HG02763 (cell line): ENCODE results near the gene CDKAL1.

Source experiments
- ATAC-seq: cut with Tn5 transposase; IDR thresholded peaks from one replicate; pipeline ENCODE4 v1.9.1; 2021; ENCODE audit warnings: mild to moderate bottlenecking, moderate library complexity; ENCODE audit not compliant: unreplicated experiment

Gene CDKAL1

DNA sequence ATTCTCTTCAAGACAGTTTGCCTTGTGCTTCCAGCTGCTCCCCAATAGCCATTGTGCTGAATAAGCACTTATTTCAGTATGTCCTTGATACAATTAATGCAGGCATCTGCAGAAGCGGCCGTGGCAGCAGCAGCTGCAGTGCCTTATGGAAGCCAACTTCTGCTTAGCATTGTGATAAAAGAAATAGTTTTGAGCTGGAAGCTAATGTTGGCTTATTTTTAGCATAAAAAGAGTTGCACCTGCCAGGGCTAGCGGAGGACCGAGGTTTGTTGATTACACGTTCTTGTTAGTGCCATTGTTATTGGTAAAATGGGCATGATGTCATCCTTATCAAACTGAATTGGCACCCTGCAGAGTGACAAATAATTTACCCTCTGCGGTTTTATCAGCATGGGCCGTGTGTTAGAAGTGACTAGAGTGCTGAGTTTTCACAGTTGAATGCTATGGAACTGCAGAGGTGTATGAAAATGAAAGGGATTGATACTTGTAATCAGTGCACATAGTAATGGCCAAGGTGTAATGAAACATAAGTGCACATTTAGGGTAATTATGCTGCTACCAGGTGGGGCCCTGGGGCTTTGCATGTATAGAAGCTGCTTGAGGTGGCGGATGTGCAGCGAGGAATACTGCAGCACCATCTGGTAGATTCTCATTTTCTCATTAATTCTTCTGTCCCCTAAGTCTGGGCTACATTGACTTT lies 334.3 kb downstream of the CDKAL1 start:
- ATAC-seq, result no peak

DNA sequence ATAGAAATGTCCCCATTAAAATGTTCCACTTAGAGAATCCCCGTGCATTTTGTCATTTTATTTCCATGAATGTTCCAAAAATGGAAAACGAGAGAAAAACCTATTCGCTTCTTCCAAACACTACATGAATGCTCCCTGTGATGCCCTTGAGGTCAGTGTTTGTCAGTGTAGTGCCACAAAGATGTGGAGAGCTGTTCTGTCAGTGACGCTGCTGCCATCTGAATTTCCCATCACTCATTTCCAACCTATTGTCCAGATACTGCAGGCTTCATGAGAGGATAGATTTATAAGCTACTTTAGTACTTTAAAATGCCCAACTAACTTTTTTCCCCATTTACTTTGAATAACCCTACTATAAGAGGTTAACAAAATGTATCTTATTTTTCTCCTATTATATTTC lies 335.8 kb downstream of the CDKAL1 start:
- no peak for ATAC-seq

DNA sequence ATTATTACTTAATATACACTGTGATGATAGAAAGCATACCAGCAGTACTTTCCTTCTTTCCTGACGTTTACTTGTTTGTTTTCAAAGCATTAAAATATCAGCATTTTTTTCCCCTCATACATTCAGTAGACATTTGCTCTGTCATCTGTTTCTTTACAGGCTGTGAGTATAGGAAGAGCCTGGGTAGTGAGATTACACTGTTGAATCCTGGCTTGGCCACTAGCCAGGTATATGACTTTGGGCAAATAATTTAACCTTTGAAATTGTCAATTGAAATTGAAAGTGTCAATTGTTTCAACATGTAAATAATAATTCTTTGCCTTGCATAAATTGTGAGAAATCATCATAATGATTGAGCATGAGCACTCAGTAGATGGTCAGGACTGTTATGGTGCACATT lies 336.2 kb downstream of the CDKAL1 start:
- no peak for ATAC-seq

DNA sequence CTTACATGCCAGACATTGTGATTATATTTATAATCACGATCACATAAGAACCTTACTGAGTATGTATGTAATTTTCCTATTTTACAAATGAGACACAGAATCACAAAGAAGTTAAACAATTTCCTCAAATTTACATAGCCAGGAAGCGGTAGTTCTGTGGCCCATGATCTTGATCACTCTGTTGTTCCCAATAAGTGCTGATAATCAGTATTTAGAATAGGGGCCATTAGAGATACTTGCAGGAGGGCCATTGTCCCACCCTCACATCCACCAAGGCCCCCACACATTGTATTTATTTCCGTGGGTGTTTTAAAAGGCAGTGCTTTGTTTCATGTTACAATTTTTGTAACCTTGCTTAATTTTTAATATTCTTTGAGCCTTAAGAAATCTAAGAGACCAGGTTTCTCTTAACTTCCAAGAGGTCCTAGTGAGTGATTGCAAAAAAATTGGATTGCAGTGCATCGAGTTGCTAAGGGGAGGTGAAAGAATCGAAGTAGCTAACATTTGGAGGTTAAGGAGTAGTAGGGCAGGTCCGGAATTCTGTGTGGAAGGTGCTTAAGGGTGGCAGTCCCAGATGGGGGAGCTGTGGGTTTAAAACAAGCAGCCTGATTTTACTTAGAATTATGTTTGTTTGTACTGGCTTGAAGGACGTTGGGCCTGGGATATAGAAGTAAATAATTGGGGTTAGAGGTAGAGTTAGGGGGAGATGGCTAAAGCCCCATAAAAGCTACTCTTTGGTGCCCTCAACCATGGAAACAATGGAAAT lies 339.4 kb downstream of the CDKAL1 start:
- ATAC-seq, result no peak

DNA sequence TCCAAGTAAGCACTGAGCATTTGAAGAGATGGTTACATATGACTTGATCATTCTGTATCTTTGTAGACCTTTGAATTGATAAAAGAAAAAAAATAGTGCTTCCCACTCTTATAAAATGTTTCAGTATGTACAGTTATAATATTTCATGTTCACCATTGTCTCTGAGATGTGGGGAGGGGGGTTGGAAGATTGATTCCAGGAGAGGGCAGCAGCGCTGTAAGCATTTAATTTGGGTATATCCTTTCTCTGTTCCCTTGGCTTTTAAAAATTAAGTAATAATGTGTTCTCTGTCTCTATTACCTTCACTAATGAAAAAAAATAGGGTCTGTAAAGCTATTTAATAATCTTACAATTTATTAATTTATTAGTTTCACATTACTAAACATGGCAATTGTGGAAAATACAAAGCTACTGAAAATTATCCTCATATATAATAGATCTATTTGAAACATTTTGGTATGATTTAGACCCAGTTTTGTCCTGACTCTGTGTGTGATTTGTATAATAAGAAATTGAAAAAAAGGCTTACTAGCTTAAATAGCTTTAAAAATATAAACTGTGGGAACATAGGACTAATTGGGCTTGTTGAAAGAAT lies 341.2 kb downstream of the CDKAL1 start:
- ATAC-seq, result no peak

DNA sequence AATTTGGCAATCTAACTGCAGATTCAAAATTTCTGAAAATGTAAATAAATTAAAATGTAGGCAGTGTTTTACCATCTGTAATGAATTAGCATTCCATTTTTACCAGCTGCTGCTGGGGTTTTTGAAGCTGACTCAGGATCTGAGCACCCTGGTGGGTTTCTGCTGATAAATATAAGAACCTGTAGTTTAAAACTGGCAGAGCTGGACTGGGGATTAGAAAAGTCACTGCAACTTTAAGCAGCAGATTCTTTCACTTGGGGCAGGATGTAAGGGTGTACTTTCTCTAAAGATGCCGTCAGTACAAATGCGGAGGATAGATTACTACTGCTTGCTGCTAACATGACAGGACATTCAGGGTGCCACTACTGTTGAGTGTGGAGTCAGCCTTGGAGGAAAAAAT lies 341.8 kb downstream of the CDKAL1 start:
- ATAC-seq, result no peak

DNA sequence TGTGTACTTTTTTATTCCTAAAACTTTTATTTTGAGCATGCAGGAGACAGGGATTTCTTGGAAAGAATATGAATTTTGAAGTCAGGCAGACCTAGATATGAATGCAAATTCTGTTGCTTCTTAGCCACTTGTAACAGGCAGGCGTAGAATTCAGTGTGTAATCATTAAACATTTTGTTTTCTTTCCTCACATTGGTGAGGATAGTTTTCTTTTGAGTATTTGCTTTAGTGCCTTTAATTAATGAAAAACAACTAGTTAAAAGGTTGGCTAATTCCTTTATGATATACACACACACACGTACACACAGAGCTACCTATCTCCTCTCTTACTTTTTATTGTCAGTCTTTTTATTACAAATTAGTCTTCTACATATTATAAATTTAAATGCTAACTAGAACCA lies 342.3 kb downstream of the CDKAL1 start:
- no peak for ATAC-seq

DNA sequence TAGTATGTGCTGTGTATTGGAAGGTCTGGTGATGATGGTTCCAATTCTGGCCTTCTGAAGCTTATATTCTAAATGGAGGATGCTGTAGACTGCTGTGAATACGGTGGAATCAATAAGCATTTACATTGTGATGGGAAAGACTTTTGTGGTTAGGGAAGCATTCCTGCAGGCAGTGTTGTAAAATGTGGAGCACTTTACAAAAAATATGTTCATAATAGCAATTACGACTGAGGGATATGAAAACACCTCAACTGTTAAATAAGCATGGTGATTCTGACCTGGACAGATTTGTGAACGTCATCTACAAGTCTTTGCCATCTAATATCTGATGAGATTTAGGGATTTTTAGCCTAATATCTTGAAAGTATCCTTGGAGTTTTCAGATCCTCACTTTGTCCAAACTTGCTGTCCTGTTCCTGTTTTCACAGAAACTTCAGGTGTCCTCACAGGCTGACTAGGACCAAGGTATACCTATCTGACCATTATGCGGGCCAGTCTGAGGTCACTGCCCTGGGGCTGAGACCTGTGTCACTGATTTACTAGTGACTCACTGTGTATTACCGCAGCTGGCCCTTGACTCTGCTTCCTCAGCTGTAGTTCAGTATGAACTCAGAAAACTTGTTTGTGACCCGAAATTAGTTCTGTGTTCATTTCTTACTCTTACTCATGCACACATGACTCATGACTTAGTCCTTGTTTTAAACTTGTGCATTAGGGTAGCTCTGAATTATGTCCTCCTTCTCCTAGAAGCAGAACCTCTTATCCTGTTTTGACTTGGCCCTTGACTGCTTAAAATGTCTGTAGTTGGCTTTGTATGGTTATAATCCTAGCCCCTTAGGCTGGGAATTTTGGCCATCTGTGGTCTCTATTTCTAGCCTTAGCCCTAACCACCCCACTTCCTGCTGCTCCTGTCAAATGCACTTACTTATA lies 343.0 kb downstream of the CDKAL1 start:
- peak; percentile 93 for ATAC-seq

DNA sequence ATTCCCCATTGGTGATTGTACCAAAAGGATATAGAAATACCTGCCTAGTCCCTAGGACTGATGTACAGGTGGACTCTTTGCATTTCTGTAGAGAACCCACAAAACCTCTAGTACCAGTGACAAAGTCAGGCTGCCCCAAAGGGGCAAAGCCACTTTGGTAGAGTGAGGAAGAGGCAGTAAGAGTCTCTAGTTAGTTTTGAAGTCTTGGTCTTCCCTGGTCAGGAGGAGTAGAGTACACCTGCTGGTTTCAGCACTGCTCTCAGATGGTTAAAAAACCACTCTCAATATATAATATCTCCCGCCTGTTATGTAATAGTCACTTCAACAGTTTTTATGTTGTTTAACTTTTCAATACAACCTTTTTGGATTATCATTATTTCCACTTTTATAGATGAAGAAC lies 344.9 kb downstream of the CDKAL1 start:
- no peak for ATAC-seq

DNA sequence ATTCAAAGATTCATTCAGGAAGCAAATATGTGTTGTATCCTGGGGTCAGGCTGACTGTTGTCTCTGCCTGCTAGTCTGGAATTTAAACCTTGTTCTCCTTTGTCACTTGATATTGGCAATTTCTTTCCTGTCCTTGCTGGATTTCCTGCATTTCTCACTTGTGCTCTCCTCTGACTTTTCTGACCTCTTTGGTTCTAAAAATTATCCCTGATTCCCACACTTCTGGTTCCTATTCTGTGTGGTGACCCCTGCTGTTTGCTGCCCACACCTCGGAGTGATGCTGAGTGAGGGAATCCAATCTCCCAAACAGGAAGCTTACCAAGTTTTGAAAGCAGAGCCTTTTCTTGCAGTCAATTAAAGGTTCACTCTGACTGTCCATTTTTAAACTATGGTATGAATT lies 345.3 kb downstream of the CDKAL1 start:
- no peak for ATAC-seq

DNA sequence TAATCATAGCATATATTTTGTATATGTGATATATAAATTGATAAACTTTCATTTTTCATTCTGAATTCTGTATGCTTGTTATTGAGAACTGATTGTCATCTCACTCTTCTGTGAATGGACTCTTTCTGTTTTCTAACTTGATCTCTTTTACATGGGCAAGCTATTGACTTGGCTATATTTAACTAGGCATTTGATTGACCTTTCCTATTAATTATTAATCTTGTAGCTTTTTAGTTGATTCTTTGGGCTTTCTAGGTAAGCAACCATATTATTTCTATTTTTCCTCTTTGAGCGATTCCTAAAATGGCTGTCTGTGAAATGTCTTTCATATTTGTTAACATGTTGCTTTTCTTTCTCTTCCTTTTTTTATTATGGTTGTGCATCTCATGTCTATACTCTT lies 347.1 kb downstream of the CDKAL1 start:
- no peak for ATAC-seq

DNA sequence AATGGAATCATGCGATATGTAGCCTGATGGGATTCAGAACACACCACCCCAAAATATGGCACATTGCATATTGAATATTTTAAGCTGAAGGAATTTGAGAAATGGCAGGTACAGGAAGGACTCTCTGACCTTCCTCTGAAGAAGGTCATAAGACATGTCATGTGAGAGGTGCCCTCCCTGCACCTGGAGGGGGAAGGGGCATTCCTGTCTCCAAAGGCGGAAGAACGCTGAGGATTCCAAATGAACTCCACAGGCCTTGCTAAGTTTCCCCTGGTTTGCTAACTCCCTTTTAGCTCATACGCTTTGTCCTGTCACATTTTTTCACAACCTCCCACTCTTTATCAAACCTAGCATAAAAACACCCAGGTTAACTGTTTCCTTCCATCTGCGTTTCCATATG lies 347.8 kb downstream of the CDKAL1 start:
- ATAC-seq, result no peak

DNA sequence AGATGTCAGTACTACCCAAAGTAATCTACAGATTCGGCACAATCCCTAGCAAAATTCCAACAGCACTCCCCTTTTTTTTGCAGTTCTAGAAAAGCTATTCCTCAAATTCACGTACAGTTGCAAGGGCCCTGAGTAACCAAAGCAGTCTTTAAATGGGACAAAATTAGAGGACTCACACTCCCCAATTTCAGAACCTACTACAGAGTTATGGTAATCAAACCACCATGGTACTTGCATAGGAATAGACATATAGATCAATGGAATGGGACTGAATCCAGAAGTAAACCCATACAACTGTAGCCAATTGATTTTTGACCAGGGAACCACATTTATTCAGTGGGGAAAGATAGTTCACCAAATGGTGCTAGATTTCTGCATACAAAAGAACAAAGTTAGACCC lies 350.8 kb downstream of the CDKAL1 start:
- ATAC-seq, result no peak

DNA sequence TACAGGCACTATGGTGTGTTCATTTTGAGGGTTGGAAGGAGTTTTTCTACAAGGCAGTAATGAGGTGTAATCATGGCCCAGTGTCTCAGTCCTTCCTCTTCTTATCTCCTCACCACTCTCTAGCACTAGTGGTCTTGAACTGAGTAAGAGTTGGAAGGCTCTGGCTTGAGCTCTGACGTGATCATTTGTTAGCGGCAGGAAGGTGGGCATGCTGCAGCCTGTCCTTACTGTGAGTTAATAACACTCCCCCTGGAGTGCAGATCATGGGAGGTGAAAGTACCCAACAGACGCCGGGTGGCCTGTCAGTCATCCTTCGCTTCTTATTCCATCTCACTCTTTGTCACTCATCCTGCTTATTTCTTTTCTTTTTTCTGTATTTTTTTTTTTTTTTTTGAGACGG lies 356.9 kb downstream of the CDKAL1 start:
- ATAC-seq, result no peak

DNA sequence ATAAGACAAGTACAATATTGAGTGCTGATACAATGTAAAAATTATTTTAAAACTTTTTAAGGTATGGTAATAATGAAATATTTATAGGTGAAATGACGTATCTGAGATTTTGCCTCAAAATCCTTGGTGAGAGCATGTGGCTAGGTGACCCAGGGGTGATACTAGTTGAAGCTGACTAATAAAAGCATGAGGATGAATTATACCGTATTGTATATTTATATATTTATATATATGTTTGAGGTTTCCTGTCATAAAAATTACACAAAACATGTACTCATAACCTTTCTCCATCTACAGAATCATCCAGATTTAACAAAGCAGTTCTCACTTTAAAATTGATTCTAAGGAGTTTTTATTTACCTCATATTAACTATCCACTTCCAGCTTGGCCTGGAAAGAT lies 358.1 kb downstream of the CDKAL1 start:
- ATAC-seq, result no peak

DNA sequence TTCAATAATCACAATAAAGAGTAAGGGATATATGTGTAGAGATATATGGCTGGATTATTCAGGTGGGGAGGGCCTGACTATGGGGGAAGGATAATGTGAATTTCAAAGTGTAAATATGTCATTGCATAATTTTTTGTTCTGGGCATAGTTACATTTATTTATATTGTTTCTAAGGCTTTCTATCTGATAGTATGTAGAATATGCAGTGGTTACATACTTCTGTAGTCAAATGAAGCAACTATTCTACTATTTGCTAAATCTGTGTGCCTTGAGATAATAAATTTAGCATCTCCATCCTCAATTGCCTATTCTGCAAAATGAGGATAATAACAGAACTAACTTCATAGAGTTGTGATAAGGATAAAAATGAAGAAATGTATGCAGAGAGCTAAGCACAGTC lies 359.2 kb downstream of the CDKAL1 start:
- ATAC-seq, result no peak

DNA sequence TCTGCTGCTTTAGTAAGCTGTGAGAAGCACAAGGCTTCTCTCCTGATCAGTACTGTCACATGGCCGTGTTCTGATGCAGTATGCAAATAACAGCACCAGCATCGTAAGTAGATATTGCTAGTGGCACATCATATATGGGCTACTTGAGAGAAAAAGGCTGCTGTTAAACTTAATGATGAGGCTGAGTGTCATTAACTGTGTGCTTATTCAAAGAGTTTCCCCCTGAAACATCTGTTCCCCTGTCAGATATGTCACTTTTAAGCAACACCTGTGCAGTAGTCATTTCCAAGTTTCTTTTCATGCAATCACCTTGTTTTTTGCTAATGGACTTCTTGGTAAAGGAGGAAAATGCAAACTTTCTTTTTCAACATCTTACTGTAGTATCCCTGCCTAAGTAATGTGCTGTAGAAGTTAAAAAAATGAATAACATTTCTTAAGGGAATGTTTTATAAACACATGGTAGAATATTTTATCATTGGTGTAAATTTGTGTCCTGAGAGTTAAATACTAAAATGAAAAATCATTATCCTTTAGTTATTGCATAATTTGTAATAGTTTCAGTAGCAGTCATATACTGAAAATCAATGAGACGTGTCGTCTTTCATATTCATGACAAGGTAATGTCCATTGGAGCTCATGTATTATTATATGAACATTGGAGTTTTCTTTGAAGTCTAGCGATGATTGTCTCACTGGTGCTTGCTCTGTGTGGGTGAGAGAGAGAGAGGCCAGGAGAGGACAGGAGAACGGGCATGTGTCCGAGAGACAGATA lies 366.3 kb downstream of the CDKAL1 start:
- peak; percentile 81 for ATAC-seq

DNA sequence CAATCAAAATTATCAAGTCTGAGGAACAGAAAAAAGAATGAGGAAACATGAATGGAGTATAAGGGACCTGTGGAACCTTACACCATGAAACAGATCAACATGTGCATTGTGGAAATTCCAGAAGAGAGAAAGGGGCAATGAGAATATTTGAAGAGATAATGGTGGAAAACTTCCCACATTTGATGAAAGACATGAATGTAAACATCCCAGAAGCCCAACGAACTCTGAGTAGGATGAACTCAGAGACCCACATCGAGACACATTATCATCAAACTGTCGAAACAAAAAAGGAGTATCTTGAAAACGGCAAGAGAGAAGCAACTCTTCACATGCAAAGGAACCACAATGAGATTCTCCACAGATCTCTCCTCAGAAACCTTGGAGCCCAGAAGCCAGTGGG lies 371.1 kb downstream of the CDKAL1 start:
- no peak for ATAC-seq

DNA sequence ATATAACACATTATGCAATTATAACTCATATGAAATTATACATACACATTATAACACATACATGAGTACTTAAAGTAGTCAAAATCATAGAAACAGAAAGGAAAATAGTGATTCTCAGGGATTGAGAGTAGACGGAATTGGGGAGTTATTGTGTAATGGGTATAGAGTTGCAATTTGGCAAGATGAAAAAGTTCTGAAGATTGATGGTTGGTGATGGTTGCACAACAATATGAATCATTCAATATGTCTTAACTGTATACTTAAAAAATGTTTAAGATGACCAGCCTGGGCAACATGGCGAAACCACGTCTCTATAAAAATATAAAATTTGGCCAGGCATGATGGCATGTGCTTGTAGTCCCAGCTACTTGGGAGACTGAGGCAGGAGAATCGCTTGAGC lies 372.7 kb downstream of the CDKAL1 start:
- no peak for ATAC-seq

DNA sequence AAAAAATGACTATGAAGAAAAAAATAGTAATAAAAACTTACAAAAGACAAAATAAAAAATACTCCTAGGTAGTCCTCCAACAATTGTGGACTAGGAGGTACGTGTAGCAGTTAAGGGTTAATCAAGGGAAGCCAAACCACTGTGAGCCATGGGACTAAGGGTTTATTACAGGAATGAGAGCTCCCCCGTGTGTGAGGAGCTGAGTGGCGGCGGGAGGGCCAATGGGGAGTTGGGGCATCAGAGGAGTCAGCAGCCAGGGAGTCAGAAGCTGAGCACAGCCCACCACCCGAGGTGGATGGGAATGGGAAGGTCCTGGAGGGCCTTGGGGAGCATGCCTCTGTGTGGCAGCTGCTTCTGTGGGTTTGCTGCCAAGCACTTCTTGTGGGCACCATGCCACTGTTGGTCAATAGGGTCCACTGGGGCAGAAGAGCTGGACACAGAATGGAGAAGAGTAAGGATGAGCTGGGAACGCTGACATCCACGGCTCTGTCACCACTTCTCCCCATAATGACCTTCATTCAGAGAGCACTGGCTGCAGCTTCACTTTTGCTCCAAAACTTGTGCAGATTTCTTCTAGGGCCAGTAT lies 373.3 kb downstream of the CDKAL1 start:
- ATAC-seq, result no peak
